HG03521 (cell line): ENCODE results near the gene RBMS1.
A peak's percentile ranks its signal among the peaks of the same experiment; 100 is the strongest.

ENCODE experiments used
- ATAC-seq: cut with Tn5 transposase; IDR thresholded peaks from one replicate; pipeline ENCODE4 v1.9.1; 2021; ENCODE audit warnings: mild to moderate bottlenecking, moderate library complexity; ENCODE audit not compliant: unreplicated experiment

Gene RBMS1

DNA sequence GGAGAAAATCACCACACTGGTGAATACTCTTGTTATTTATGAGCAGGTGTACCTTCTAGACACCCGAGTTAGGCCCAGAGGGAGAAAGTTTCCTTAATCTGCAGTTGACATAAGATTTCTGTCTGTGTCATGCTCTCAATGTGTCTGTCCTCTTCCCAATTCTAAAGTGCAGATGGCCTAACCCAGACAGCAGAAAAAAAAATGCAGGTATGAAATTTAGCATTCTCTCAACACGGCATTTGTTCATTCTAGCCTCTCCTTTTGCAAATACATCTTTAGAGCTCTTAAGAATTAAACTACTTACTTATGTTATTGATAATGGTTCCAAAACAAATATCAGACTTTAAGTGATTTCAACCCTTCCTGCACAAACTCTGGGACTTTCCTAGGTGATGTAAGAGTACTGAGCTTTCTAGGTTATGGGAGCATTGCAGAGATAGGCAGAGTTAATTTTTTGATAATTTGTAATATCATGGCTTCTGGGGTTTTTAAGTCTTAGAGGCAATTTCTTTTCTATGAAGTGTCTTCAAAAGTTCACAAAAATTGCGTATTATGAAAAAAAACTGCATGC lies 260.6 kb downstream of the RBMS1 start:
- ATAC-seq = no peak

DNA sequence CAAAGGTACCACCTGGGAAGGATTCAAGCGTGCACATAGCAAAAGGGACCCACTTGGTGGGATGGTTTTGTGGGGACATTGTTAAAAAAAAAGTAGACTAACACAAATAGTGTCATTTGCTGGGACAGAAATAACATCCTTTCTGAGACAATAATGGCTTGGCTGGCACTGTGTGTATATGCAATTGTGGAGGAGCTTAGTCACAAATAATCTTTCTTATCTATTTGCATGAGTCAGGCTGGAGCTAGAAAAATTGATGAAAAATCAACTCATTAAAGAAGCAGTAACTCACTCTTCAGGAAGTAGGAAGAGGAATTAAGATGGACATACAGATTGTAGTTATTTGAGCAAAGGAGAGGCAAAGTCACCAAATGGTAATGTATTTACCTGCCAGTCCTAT lies 264.0 kb downstream of the RBMS1 start:
- ATAC-seq = no peak

DNA sequence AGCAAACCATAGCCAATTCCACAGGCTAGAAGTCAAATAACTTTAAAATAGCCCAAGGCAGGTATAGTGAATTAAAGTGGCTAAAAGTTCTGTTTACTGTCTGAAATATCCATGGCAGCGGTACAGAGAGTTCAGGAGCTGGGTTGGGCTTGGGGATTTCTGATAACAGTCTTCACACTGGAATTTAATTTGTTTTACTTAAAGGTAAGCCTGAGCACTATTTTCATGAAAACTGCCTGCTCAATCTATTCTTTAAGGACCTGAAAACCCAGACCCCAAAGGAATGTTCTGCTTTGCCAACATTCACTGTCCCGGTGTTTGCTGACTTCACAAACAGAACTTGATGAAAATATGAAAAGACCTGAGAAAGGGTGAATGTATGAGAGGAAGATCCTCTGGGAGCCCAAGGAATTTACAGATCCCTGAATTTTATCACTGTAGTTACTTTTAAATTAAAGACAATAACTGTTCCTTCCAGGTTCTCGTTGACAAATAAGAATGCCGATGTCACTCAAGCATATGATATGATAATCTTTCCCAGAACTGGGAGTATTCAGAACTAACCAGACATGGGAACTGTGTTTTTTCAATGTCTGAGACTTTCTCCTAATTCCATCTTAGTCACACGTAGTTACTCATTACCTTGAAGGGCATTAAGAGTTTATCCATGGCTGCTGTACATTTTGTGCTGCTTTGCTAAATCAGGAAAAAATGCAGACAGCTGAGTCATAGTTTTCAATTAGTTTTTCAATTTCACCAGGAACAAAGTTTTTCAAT lies 265.3 kb downstream of the RBMS1 start:
- no peak for ATAC-seq

GRCh38 chr2:160227293-160227915 lies 266.2 kb downstream of the RBMS1 start:
- no peak for ATAC-seq

DNA sequence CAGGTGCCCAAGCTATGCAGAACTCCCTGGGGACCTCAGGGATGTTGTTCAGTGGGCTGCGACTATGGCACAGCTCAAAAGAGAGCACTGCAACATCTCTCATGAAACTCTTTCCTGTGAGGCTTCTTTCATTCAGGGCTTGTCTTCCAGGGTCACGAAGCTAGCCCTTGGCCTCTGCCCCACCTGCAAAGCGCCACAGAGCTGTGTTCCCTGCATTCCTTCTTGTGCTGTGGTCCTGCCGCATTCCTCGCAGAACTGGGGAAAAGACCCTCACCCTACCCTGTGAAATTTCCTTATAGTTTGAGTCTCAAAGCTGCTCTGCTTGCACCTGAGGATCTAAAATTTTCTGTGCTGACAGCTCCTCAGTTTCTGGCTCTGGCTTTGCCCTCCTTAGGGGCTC lies 267.2 kb downstream of the RBMS1 start:
- ATAC-seq = no peak

DNA sequence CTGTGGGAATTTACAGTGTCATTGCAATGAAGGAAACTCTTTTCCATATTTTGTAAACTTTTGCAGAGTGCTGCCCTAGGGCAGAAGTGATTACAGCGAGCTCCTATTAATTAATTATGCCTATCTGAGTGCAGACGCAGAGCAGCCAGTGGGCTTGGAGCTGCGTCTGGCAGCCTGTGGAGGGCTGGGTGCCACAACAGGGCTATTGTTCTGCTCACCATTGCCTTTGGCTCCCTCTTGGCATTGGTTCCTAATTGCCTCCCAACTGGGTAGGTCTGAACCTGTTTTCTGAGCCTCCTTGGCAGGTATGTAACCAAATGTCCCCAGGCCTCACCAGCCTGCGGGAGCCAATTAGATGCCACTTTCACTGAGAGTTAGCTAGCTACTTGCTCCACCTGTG lies 267.9 kb downstream of the RBMS1 start:
- no peak for ATAC-seq

- ATAC-seq = no peak
These were observed 269.1 kb downstream of the RBMS1 start for GRCh38 chr2:160224507-160224906.

DNA sequence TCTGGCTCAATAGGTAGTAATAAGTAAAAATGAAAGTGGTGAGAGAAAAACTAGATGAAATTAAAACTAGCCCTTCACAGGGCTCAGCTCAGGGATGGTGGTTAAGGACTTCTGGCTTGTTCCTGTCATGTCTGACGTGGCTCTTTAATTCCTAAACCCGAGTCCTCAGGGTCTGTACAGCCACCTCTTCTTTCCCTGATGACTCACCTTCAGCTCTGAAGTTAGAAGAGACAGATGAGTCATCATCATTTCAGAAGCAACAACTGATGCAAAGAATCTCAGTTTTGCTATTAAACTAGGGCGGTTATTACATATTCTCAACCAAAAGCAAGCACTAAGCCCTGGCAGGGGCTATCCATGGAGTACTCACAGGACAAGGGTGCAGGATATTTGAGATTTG lies 269.5 kb downstream of the RBMS1 start:
- ATAC-seq = peak; percentile 90

- ATAC-seq = no peak
These were observed 270.0 kb downstream of the RBMS1 start for GRCh38 chr2:160223560-160223959.

GRCh38 chr2:160222546-160223283 lies 270.9 kb downstream of the RBMS1 start:
- no peak for ATAC-seq
